BE2C (cell line): ENCODE measurements around the gene RPS27.

Source experiments
- DNase-seq: peaks from one replicate; pipeline ENCODE4 v3.0.0-alpha.2; 2020
- H3K27me3 ChIP-seq: fragments of 250-450 bp; sonication (Bioruptor Pico); 2 replicates; pipeline ENCODE4 v1.5.1; 2020; ENCODE audit warnings: mild to moderate bottlenecking
- H3K36me3 ChIP-seq: fragments of 250-450 bp; sonication (Bioruptor Pico); 2 replicates; pipeline ENCODE4 v1.5.1; 2020; ENCODE audit warnings: mild to moderate bottlenecking
- H3K4me1 ChIP-seq: fragments of 250-450 bp; sonication (Bioruptor Pico); 2 replicates; pipeline ENCODE4 v1.5.1; 2020
- H3K4me3 ChIP-seq: 2 replicates; pipeline ENCODE4 v1.5.1; 2011; ENCODE audit warnings: low read depth, low read length
- H3K9me3 ChIP-seq: fragments of 250-450 bp; sonication (Bioruptor Pico); 2 replicates; pipeline ENCODE4 v1.5.1; 2020
- CTCF ChIP-seq: IDR thresholded peaks from 2 replicates; pipeline ENCODE4 v1.5.1; 2012; ENCODE audit warnings: mild to moderate bottlenecking, low read depth, low read length

RPS27 gene

GRCh38 chr1:153963850-153964331 lies 26.7 kb upstream of the RPS27 start:
- no peak for DNase-seq
- Histone ChIP-seq H3K4me3 (peak overlapping the region; percentile 97), H3K27me3 (no peaks in the 10 kb centered on the region), H3K4me1 (no peaks in the 10 kb centered on the region), H3K9me3 (no peaks in the 10 kb centered on the region), H3K36me3 (peaks cover 3% of the 10 kb centered on the region)
- no peak for TF ChIP-seq CTCF

- no peaks in the 10 kb centered on the region for H3K4me1 ChIP-seq
- DNase-seq = peak; percentile 94
- H3K36me3 ChIP-seq = no peaks in the 10 kb centered on the region
- H3K27me3 ChIP-seq = no peaks in the 10 kb centered on the region
- peak; percentile 48 for TF ChIP-seq CTCF
- H3K9me3 ChIP-seq = no peaks in the 10 kb centered on the region
- peak within 1 kb of the TSS; percentile 85 for H3K4me3 ChIP-seq
These were observed 23.2 kb upstream of the RPS27 start, which contains the start of gene CREB3L4 for GRCh38 chr1:153967107-153967999. Gene CREB3L4 (plus strand): TSS chr1:153967902. CDS start chr1:153968526, 624 bp downstream.

- Histone ChIP-seq H3K36me3 (no peaks in the 10 kb centered on the region), H3K4me1 (no peaks in the 10 kb centered on the region), H3K27me3 (no peaks in the 10 kb centered on the region), H3K9me3 (no peaks in the 10 kb centered on the region), H3K4me3 (peak overlapping the region; percentile 85)
- DNase-seq = peak; percentile 35
- no peak for TF ChIP-seq CTCF
These were observed 22.6 kb upstream of the RPS27 start for GRCh38 chr1:153968000-153968363.

GRCh38 chr1:153968408-153968807 lies 22.2 kb upstream of the RPS27 start:
- no peak for TF ChIP-seq CTCF
- no peaks in the 10 kb centered on the region; the same call in 1 of the 2 replicates for H3K36me3 ChIP-seq
- H3K9me3 ChIP-seq = no peaks in the 10 kb centered on the region
- no peaks in the 10 kb centered on the region for H3K4me1 ChIP-seq
- H3K4me3 ChIP-seq = peak overlapping the region; percentile 85
- DNase-seq = peak; percentile 37
- no peaks in the 10 kb centered on the region for H3K27me3 ChIP-seq

GRCh38 chr1:153968972-153969371 lies 21.6 kb upstream of the RPS27 start:
- DNase-seq = no peak
- peak overlapping the region; percentile 85 for H3K4me3 ChIP-seq

More at GRCh38 chr1:153968972-153969371, 21.6 kb upstream of the RPS27 start:
- no peaks in the 10 kb centered on the region for H3K27me3 ChIP-seq
- H3K4me1 ChIP-seq = no peaks in the 10 kb centered on the region
- H3K36me3 ChIP-seq = peaks cover 5% of the 10 kb centered on the region
- no peak for TF ChIP-seq CTCF
- no peaks in the 10 kb centered on the region for H3K9me3 ChIP-seq
